HT-29 (cell line): ENCODE measurements around the gene TLL1. TPM values are rescaled to one million over a fixed set of nuclear protein-coding genes. Genes with fewer than 3 reads are reported as not detected.

Source experiments
- DNase-seq: peaks from one replicate; pipeline ENCODE4 v3.0.0-alpha.2; 2015; ENCODE audit warnings: low spot score
- total RNA-seq: library from RNA; depleted of rRNA; stranded (reverse); fragments of >200 nt; shearing (Covaris generic); gene quantifications from 2 replicates; pipeline ENCODE4 v1.2.3, GENCODE V29; 2014; rRNA removed

The TLL1 gene
- not detected in 2 replicates for total RNA-seq

GRCh38 chr4:165872461-165873297 is at the start of gene TLL1:
TLL1 (plus strand) TSS chr4:165873237; CDS start chr4:165873905, 668 bp downstream.
- DNase-seq = no peak

GRCh38 chr4:165826166-165826565 is 46.9 kb upstream of the TLL1 start:
- no peak for DNase-seq

GRCh38 chr4:165827018-165827417 is 46.0 kb upstream of the TLL1 start:
- no peak for DNase-seq

- DNase-seq = no peak
Measured at GRCh38 chr4:165828928-165829327, 44.1 kb upstream of the TLL1 start.

GRCh38 chr4:165834116-165834515 is 38.9 kb upstream of the TLL1 start:
- no peak for DNase-seq

- DNase-seq = no peak
Measured at GRCh38 chr4:165838575-165838974, 34.5 kb upstream of the TLL1 start.

GRCh38 chr4:165839615-165840333 is 33.3 kb upstream of the TLL1 start:
- no peak for DNase-seq

- DNase-seq = no peak
Measured at GRCh38 chr4:165842684-165843083, 30.4 kb upstream of the TLL1 start.

GRCh38 chr4:165844161-165844560 is 28.9 kb upstream of the TLL1 start:
- DNase-seq = no peak

GRCh38 chr4:165851256-165851655 is 21.8 kb upstream of the TLL1 start:
- DNase-seq = no peak

GRCh38 chr4:165855191-165855590 is 17.8 kb upstream of the TLL1 start:
- DNase-seq = no peak

- DNase-seq = no peak
Measured at GRCh38 chr4:165861363-165861762, 11.7 kb upstream of the TLL1 start.

GRCh38 chr4:165864271-165864670 is 8.8 kb upstream of the TLL1 start:
- no peak for DNase-seq

GRCh38 chr4:165866019-165866650 is 6.9 kb upstream of the TLL1 start:
- no peak for DNase-seq

- no peak for DNase-seq
Measured at GRCh38 chr4:165867961-165868360, 5.1 kb upstream of the TLL1 start.

GRCh38 chr4:165873298-165874071 is 448 bp downstream of the TLL1 start:
- no peak for DNase-seq

GRCh38 chr4:165874072-165874790 is 1.2 kb downstream of the TLL1 start:
- DNase-seq = no peak

- no peak for DNase-seq
Measured at GRCh38 chr4:165874791-165875371, 1.8 kb downstream of the TLL1 start.

GRCh38 chr4:165875446-165875845 is 2.4 kb downstream of the TLL1 start:
- DNase-seq = no peak

- no peak for DNase-seq
Measured at GRCh38 chr4:165877286-165877685, 4.2 kb downstream of the TLL1 start.

- DNase-seq = no peak
Measured at GRCh38 chr4:165879641-165880040, 6.6 kb downstream of the TLL1 start.
